Fibroblast of lung (primary cell): ENCODE data around the gene TMTC2. TPM values are rescaled to one million over a fixed set of nuclear protein-coding genes. Genes with fewer than 3 reads are reported as not detected.

ENCODE experiments used
- DNase-seq, 2 donors: peaks; one replicate each; pipeline versions ENCODE4 v3.0.0 to v3.0.0-alpha.2; 2010; ENCODE audit warnings: low read depth in 2 of 2
- H2AFZ ChIP-seq: 2 replicates; pipeline ENCODE4 v1.5.1; 2012; ENCODE audit warnings: low read length, control low read depth, inconsistent platforms
- H3K27ac ChIP-seq: 2 replicates; pipeline ENCODE4 v1.5.1; 2011; ENCODE audit warnings: low read length, control low read depth; ENCODE audit not compliant: insufficient read depth
- H3K27me3 ChIP-seq: 2 replicates; pipeline ENCODE4 v1.5.1; 2011; ENCODE audit warnings: mild to moderate bottlenecking, low read length; ENCODE audit not compliant: control insufficient read depth, insufficient read depth
- H3K36me3 ChIP-seq: 2 replicates; pipeline ENCODE4 v1.5.1; 2011; ENCODE audit warnings: low read length; ENCODE audit not compliant: control insufficient read depth, insufficient read depth
- H3K4me1 ChIP-seq: 2 replicates; pipeline ENCODE4 v1.5.1; 2011; ENCODE audit warnings: low read length; ENCODE audit not compliant: control insufficient read depth, insufficient read depth; ENCODE audit errors: extremely low read depth
- H3K4me2 ChIP-seq: 2 replicates; pipeline ENCODE4 v1.5.1; 2011; ENCODE audit warnings: low read length, control low read depth; ENCODE audit not compliant: insufficient read depth; ENCODE audit errors: extremely low read depth
- H3K4me3 ChIP-seq, 4 experiments: fragments of 200-600 bp in 1 of 4; sonication (generic) in 1 of 4; replicated peaks in 1 of 4; 2 replicates each; pipeline ENCODE4 v1.5.1; 2011 to 2016; ENCODE audit warnings: low read length in 4 of 4, low read depth in 3 of 4, mild to moderate bottlenecking in 3 of 4, control low read depth in 2 of 4, inconsistent platforms in 1 of 4, mixed read lengths in 1 of 4; ENCODE audit not compliant: insufficient read depth in 1 of 4; ENCODE audit errors: control extremely low read depth in 1 of 4
- H3K79me2 ChIP-seq: 2 replicates; pipeline ENCODE4 v1.5.1; 2012; ENCODE audit warnings: mild to moderate bottlenecking, low read length, inconsistent platforms; ENCODE audit not compliant: control insufficient read depth, insufficient read depth
- H3K9ac ChIP-seq: 2 replicates; pipeline ENCODE4 v1.5.1; 2011; ENCODE audit warnings: mild to moderate bottlenecking, low read length, control low read depth; ENCODE audit not compliant: insufficient read depth
- H3K9me3 ChIP-seq: 2 replicates; pipeline ENCODE4 v1.5.1; 2012; ENCODE audit warnings: low read depth, low read length; ENCODE audit not compliant: control insufficient read depth, insufficient read depth
- H4K20me1 ChIP-seq: 2 replicates; pipeline ENCODE4 v1.5.1; 2011; ENCODE audit warnings: low read length; ENCODE audit not compliant: control insufficient read depth, insufficient read depth; ENCODE audit errors: extremely low read depth
- CTCF ChIP-seq, 2 donors: IDR thresholded peaks in 1 of 2; conservative IDR thresholded peaks in 1 of 2; 1 replicate in 1 of 2; 2 replicates in 1 of 2; pipeline ENCODE4 v1.5.1; 2011 to 2012; ENCODE audit warnings: low read length in 2 of 2, control low read depth in 1 of 2, inconsistent platforms in 1 of 2, low read depth in 1 of 2, mild to moderate bottlenecking in 1 of 2
- EZH2 ChIP-seq: IDR thresholded peaks from 2 replicates; pipeline ENCODE4 v1.5.1; 2012; ENCODE audit warnings: low read length, control low read depth, mild to moderate bottlenecking; ENCODE audit errors: missing control alignments
- polyA plus RNA-seq, 2 donors: library from polyadenylated mRNA; depleted of rRNA in 1 of 2; stranded (reverse) in 1 of 2; unstranded in 1 of 2; fragments of >200 nt; gene quantifications; 2 replicates each; pipeline ENCODE4 v1.2.1, GENCODE V29; 2011 to 2012; ENCODE audit warnings: missing spikeins in 1 of 2
- total RNA-seq: library from RNA; depleted of rRNA; stranded (reverse); fragments of >200 nt; gene quantifications from 2 replicates; pipeline ENCODE4 v1.2.1, GENCODE V29; 2014

The TMTC2 gene
- total and polyA plus RNA-seq, 2 donors (not counting 1 experiment from before 2014, with no cell fraction given) = 3.5 to 9.7 TPM

- H4K20me1 ChIP-seq = no peaks in the 10 kb centered on the region
- peak; percentile 72 to 79 for DNase-seq
- no peak overlapping the region for H3K27ac ChIP-seq
- H3K4me3 ChIP-seq = no peak overlapping the region
- no peak overlapping the region for H3K4me2 ChIP-seq
- no peak overlapping the region for H3K9ac ChIP-seq
- no peaks in the 10 kb centered on the region for H3K79me2 ChIP-seq
- H3K36me3 ChIP-seq = no peaks in the 10 kb centered on the region
- TF ChIP-seq EZH2 (no peak), CTCF (conservative IDR thresholded peaks at IDR 0.05 in 1 of 2, IDR thresholded peaks at IDR 0.05 in 1 of 2; ENCODE audit: low read depth in 1 of 2, low read length in 2 of 2) (no peak)
- H3K9me3 ChIP-seq = no peaks in the 10 kb centered on the region
- no peaks in the 10 kb centered on the region for H3K27me3 ChIP-seq
- H2AFZ ChIP-seq = no peak overlapping the region
- no peaks in the 10 kb centered on the region for H3K4me1 ChIP-seq
These were observed 188.2 kb downstream of the TMTC2 start for GRCh38 chr12:82874945-82875344.

GRCh38 chr12:82876075-82876474 is 189.4 kb downstream of the TMTC2 start:
- TF ChIP-seq CTCF (conservative IDR thresholded peaks at IDR 0.05 in 1 of 2, IDR thresholded peaks at IDR 0.05 in 1 of 2; ENCODE audit: low read depth in 1 of 2, low read length in 2 of 2) = no peak
- Histone ChIP-seq H3K9ac (no peak overlapping the region), H3K4me2 (no peak overlapping the region), H3K4me3 (no peak overlapping the region), H3K27ac (no peak overlapping the region), H2AFZ (no peak overlapping the region), H3K36me3 (no peaks in the 10 kb centered on the region), H3K9me3 (no peaks in the 10 kb centered on the region), H3K4me1 (no peaks in the 10 kb centered on the region), H4K20me1 (no peaks in the 10 kb centered on the region), H3K79me2 (no peaks in the 10 kb centered on the region), H3K27me3 (no peaks in the 10 kb centered on the region)
- DNase-seq = no peak

GRCh38 chr12:82877963-82878362 is 191.3 kb downstream of the TMTC2 start:
- Histone ChIP-seq H3K27ac (no peak overlapping the region), H3K9me3 (no peaks in the 10 kb centered on the region), H3K79me2 (no peaks in the 10 kb centered on the region), H3K9ac (no peak overlapping the region), H2AFZ (no peak overlapping the region), H3K27me3 (no peaks in the 10 kb centered on the region), H3K4me3 (no peak overlapping the region), H3K4me1 (no peaks in the 10 kb centered on the region), H3K36me3 (no peaks in the 10 kb centered on the region), H3K4me2 (no peak overlapping the region), H4K20me1 (no peaks in the 10 kb centered on the region)
- no peak for TF ChIP-seq CTCF (conservative IDR thresholded peaks at IDR 0.05 in 1 of 2, IDR thresholded peaks at IDR 0.05 in 1 of 2; ENCODE audit: low read depth in 1 of 2, low read length in 2 of 2)
- no peak for TF ChIP-seq EZH2
- no peak for DNase-seq
